ENCODE measurements around the gene PLRG1.

Gene PLRG1

DNA sequence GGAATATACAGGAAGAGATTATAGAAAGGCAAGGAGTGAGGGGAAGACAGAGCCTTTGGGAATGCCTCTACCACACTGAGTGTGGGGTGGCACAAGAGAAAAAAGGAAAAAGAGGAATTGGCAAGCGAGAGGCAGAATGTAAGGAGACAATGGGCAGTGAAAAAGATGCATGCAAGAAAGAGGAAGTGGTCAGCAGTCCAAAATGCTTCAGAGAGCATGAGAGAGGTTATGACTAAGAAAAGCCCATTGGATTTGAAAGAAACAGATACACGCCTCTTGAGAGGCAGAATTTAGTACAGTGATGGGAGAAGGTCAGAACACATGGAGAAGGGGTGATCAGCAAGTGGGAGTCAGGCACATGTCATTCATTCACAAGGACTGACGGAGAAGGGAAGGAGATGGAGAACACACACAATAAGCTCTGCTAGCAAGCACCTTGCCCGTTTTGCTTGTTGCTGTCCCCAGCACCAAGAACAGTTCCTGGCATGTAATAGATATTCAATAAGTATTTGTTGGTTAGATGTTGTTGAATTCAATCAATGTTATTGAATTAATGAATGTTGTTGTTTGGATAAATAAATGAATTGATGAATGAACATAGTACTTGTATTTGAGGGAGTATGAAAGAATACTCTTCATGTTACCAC lies 65.0 kb downstream of the PLRG1 start:
- TF ChIP-seq, protein P1, sequence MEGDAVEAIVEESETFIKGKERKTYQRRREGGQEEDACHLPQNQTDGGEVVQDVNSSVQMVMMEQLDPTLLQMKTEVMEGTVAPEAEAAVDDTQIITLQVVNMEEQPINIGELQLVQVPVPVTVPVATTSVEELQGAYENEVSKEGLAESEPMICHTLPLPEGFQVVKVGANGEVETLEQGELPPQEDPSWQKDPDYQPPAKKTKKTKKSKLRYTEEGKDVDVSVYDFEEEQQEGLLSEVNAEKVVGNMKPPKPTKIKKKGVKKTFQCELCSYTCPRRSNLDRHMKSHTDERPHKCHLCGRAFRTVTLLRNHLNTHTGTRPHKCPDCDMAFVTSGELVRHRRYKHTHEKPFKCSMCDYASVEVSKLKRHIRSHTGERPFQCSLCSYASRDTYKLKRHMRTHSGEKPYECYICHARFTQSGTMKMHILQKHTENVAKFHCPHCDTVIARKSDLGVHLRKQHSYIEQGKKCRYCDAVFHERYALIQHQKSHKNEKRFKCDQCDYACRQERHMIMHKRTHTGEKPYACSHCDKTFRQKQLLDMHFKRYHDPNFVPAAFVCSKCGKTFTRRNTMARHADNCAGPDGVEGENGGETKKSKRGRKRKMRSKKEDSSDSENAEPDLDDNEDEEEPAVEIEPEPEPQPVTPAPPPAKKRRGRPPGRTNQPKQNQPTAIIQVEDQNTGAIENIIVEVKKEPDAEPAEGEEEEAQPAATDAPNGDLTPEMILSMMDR (IDR thresholded peaks at IDR 0.05; ENCODE audit: control insufficient read depth, insufficient read depth, low read depth, low read length, missing control alignments): no peak
- no peak for DNase-seq (ENCODE audit: low read depth)
- H3K4me3 ChIP-seq (ENCODE audit: control insufficient read depth, low read depth, low read length): no peak overlapping the region

Data from AG09309 (cell line).